ENCODE measurements around the gene ELAVL1. TPM values are rescaled to one million over a fixed set of nuclear protein-coding genes. Genes with fewer than 3 reads are reported as not detected.

The ELAVL1 gene
- total and polyA plus RNA-seq, 10 donors = 13.5 to 66.7 (median 29.9) TPM

DNA sequence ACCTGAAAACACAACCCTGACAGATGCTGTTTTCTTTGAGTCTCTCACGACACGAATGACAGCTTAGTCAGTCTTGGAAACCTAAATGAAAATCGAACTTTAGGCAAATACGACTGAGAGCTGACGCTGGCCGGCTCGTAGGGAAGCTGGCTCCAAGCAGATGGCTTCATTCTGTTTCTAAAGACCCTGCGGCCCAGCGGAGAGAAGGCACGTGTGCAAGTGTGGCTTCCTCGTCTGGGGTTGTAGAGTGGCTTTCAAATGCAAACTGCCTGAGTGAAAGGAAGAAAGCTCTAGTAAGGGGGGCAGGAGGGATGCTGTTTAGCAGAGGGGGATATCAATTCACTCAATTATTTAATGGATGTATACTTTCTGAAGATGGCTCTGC, 35.9 kb downstream of the ELAVL1 start:
- intact Hi-C loops (cut with DNase I; ENCODE audit: low total_unique reads) = no loop called here
- peaks cover 0 to 100% (median 77%) of the 10 kb centered on the region in 6 donors for H3K36me3 ChIP-seq
- no peaks in the 10 kb centered on the region for H3K9me3 ChIP-seq
- no peaks in the 10 kb centered on the region for H3K27me3 ChIP-seq (replicated peaks in 1 of 7)
- TF ChIP-seq POLR2A (IDR thresholded peaks at IDR 0.05) = no peak
- TF ChIP-seq POLR2AphosphoS5 (IDR thresholded peaks at IDR 0.05) = no peak
- TF ChIP-seq, protein P1, sequence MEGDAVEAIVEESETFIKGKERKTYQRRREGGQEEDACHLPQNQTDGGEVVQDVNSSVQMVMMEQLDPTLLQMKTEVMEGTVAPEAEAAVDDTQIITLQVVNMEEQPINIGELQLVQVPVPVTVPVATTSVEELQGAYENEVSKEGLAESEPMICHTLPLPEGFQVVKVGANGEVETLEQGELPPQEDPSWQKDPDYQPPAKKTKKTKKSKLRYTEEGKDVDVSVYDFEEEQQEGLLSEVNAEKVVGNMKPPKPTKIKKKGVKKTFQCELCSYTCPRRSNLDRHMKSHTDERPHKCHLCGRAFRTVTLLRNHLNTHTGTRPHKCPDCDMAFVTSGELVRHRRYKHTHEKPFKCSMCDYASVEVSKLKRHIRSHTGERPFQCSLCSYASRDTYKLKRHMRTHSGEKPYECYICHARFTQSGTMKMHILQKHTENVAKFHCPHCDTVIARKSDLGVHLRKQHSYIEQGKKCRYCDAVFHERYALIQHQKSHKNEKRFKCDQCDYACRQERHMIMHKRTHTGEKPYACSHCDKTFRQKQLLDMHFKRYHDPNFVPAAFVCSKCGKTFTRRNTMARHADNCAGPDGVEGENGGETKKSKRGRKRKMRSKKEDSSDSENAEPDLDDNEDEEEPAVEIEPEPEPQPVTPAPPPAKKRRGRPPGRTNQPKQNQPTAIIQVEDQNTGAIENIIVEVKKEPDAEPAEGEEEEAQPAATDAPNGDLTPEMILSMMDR (IDR thresholded peaks at IDR 0.05 in 8 of 11, conservative IDR thresholded peaks at IDR 0.05 in 3 of 11) = no peak
- no peak for DNase-seq
- peaks cover 0 to 23% (median 10%) of the 10 kb centered on the region in 6 donors for H3K4me1 ChIP-seq
- no peak overlapping the region for H3K4me3 ChIP-seq
- no peak overlapping the region for H3K27ac ChIP-seq
- 91 to 96% (median 94%) methylated on average over 11 of the region's 11 CpGs for WGBS, 5 donors

- peaks cover 0 to 23% (median 10%) of the 10 kb centered on the region in 6 donors for H3K4me1 ChIP-seq
- no peak overlapping the region for H3K27ac ChIP-seq
- 91 to 96% (median 93%) methylated on average over 20 of the region's 20 CpGs for WGBS, 5 donors
- TF ChIP-seq POLR2AphosphoS5 (IDR thresholded peaks at IDR 0.05) (no peak), POLR2A (IDR thresholded peaks at IDR 0.05) (no peak)
- TF ChIP-seq, protein P1 (IDR thresholded peaks at IDR 0.05 in 8 of 11, conservative IDR thresholded peaks at IDR 0.05 in 3 of 11) = no peak
- no peak overlapping the region for H3K4me3 ChIP-seq
- intact Hi-C loops (cut with DNase I; ENCODE audit: low total_unique reads) = no loop called here
- H3K27me3 ChIP-seq (replicated peaks in 1 of 7) = no peaks in the 10 kb centered on the region
- H3K36me3 ChIP-seq = peaks cover under 1 to 100% (median 74%) of the 10 kb centered on the region in 6 donors
- no peaks in the 10 kb centered on the region for H3K9me3 ChIP-seq
- no peak for DNase-seq
Observed at GRCh38 chr19:7968796-7969554, 36.5 kb downstream of the ELAVL1 start.

DNA sequence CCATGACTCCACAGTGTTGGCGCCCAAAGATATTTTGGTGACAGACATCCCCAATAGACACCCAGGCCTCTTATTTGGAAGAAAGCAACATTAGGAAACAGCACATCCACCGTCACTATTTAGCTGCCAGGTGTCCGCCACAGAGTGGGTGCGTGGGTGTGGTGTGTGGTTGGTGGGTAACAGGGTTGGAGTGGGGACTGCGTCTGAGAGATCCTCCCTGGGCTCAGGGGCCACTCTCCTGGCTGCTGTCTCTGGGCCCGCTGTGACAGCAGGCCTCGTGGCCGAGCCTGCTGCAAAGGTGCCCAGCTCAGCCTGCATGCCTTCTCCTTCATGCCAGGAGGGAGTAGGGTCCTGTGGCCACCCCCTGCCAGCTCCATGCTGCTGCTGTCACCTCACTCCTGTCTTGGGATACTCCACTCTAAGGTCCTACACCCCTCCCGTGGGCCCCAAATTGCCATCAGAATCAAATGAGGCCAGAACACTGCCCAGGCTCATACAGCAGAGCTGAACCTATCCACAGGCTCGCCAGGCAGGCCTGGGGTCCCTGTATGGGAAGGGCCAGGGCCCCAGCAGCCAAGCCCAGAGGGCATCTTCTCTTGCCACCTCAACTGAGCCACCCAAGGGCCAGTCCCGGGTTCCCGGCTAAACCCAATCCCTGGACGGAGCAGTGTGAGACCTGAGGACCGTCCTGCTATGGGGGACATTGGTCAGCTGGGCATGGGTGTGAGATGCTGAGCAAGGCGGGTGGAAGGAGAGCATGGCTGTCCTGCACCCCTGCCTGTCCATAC, 37.2 kb downstream of the ELAVL1 start:
- TF ChIP-seq, protein P1 (IDR thresholded peaks at IDR 0.05 in 8 of 11, conservative IDR thresholded peaks at IDR 0.05 in 3 of 11) = no peak
- TF ChIP-seq POLR2AphosphoS5 (IDR thresholded peaks at IDR 0.05) (no peak), POLR2A (IDR thresholded peaks at IDR 0.05) (no peak)
- Histone ChIP-seq H3K27ac (no peak overlapping the region), H3K4me1 (peaks cover 0 to 23% (median 10%) of the 10 kb centered on the region in 6 donors), H3K27me3 (replicated peaks in 1 of 7) (no peaks in the 10 kb centered on the region), H3K9me3 (no peaks in the 10 kb centered on the region), H3K36me3 (peaks cover 5 to 100% (median 73%) of the 10 kb centered on the region in 6 donors), H3K4me3 (no peak overlapping the region)
- WGBS, 5 donors = 86 to 97% (median 93%) methylated on average over 11 to 15 of the region's 15 CpGs
- DNase-seq = no peak
- intact Hi-C loops (cut with DNase I; ENCODE audit: low total_unique reads) = no loop called here
